RWPE2 (cell line): ENCODE data around the gene OSBPL3.

Source experiments
- ATAC-seq: fragments of 200-7000 bp; cut with Tn5 transposase; 3 replicates; pipeline ENCODE4 v1.9.1; 2021; ENCODE audit warnings: low read depth
- DNase-seq: peaks from one replicate; pipeline ENCODE4 v3.0.0-alpha.2; 2020; ENCODE audit warnings: low spot score
- H3K27ac ChIP-seq: fragments of 450-650 bp; 2 replicates; pipeline ENCODE4 v1.5.1; 2017; ENCODE audit warnings: mild to moderate bottlenecking; ENCODE audit not compliant: poor library complexity, severe bottlenecking
- H3K27me3 ChIP-seq: fragments of 250-450 bp; sonication (Bioruptor Pico); 2 replicates; pipeline ENCODE4 v1.5.1; 2021; ENCODE audit warnings: mild to moderate bottlenecking, moderate library complexity; ENCODE audit not compliant: insufficient read depth, poor library complexity, severe bottlenecking
- H3K36me3 ChIP-seq: fragments of 250-450 bp; sonication (Bioruptor Pico); 2 replicates; pipeline ENCODE4 v1.5.1; 2020; ENCODE audit warnings: low read depth, mild to moderate bottlenecking, moderate library complexity
- H3K4me1 ChIP-seq: fragments of 250-450 bp; sonication (Bioruptor Pico); 2 replicates; pipeline ENCODE4 v1.5.1; 2021; ENCODE audit warnings: mild to moderate bottlenecking, moderate library complexity; ENCODE audit not compliant: insufficient read depth, poor library complexity, severe bottlenecking
- H3K4me3 ChIP-seq: fragments of 250-450 bp; sonication (Bioruptor Pico); 2 replicates; pipeline ENCODE4 v1.5.1; 2021; ENCODE audit warnings: mild to moderate bottlenecking, moderate library complexity; ENCODE audit not compliant: severe bottlenecking
- H3K9me3 ChIP-seq: fragments of 250-450 bp; sonication (Bioruptor Pico); 2 replicates; pipeline ENCODE4 v1.5.1; 2021; ENCODE audit warnings: mild to moderate bottlenecking, moderate library complexity; ENCODE audit not compliant: severe bottlenecking
- TF ChIP-seq, protein P1 (sequence below): fragments of 450-650 bp; IDR thresholded peaks from one replicate; pipeline ENCODE4 v1.5.1; 2017; ENCODE audit warnings: mild to moderate bottlenecking, moderate library complexity; ENCODE audit not compliant: poor library complexity, severe bottlenecking

Gene OSBPL3

DNA sequence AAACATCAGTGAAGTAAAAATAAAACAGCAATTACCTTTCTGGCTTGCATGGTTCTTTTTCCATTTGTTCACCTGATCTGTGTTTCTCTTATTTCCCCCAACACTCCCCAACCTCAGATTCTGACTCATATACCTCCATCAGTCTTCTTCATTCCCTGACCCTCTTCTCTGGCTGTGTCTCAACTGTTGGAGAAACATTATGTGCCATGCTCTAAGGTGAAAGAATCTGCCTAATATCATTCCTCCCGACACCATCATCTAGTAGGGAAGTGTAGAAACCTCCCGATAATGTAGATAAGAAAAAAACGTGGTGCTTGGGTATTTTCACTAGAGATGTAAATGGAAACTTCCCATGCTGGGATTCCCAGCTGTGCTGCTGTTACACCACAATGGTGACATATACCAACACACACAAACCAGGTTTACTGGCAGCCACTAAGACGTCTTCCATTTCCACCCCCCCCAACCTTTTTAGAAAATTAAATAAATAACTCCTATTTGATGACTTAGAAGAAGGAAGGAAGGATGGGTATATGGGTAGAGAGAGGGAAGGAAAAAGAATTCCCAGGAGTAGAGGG lies 63.4 kb downstream of the OSBPL3 start:
- H3K4me3 ChIP-seq: no peak overlapping the region
- H3K27me3 ChIP-seq: no peaks in the 10 kb centered on the region
- H3K9me3 ChIP-seq: no peaks in the 10 kb centered on the region
- DNase-seq: no peak
- TF ChIP-seq, protein P1, sequence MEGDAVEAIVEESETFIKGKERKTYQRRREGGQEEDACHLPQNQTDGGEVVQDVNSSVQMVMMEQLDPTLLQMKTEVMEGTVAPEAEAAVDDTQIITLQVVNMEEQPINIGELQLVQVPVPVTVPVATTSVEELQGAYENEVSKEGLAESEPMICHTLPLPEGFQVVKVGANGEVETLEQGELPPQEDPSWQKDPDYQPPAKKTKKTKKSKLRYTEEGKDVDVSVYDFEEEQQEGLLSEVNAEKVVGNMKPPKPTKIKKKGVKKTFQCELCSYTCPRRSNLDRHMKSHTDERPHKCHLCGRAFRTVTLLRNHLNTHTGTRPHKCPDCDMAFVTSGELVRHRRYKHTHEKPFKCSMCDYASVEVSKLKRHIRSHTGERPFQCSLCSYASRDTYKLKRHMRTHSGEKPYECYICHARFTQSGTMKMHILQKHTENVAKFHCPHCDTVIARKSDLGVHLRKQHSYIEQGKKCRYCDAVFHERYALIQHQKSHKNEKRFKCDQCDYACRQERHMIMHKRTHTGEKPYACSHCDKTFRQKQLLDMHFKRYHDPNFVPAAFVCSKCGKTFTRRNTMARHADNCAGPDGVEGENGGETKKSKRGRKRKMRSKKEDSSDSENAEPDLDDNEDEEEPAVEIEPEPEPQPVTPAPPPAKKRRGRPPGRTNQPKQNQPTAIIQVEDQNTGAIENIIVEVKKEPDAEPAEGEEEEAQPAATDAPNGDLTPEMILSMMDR: no peak
- H3K27ac ChIP-seq: no peak overlapping the region
- H3K4me1 ChIP-seq: peaks cover 19% of the 10 kb centered on the region
- H3K36me3 ChIP-seq: no peaks in the 10 kb centered on the region
- ATAC-seq: no peak

DNA sequence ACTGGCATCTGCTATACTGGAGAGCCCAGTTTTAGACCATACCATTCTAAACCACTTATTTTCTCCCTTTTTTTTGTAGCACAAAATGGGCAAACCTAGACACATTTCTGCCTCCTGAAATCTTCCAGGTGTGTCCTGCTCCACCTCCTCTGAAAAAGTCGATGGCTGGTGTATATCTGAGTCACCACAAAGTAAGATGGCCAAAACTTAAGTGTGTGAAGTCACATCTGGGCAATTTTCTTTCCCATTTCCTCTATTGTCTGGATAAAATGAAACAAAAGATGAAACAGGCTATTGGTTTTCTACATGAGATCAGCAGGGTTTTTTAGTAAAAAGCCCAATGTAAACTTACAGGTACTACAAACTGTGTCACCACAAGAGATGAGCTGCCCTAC lies 65.5 kb downstream of the OSBPL3 start:
- no peak for DNase-seq
- TF ChIP-seq, protein P1: no peak
- H3K9me3 ChIP-seq: no peaks in the 10 kb centered on the region

DNA sequence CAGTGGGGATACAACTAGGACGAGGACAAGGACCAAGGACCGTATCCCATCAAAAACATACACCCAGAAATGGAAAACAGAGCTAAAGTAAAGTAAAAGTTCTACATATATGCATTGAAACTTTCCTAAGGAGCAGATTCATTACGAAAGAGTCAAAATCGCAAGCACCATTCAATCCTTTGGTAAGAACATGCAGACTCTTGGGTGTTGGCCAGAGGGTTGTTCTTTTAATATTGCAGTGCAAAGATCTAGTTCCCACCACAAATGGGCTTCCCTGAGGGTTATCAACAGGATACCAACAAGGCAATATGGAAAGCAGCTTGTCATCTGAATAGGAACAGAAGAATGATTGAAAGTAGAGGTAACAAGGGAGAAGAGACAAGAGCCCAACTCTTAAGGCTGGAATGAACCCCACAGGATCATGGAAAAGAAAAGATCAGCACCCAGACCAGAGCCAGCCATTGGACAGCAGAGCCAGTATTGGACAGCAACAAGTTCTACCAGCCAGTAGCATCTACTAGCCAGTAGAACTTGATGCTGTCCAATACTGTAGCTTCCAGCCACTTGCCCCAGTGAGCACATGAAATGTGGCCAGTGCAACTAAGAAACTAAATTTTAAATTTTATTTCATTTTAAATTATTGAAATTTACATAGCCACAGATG lies 66.0 kb downstream of the OSBPL3 start:
- no peaks in the 10 kb centered on the region for H3K36me3 ChIP-seq
- no peak overlapping the region for H3K4me3 ChIP-seq
- TF ChIP-seq, protein P1: no peak
- ATAC-seq: no peak
- H3K27me3 ChIP-seq: no peaks in the 10 kb centered on the region
- no peak for DNase-seq
- H3K9me3 ChIP-seq: no peaks in the 10 kb centered on the region
- peaks cover 5% of the 10 kb centered on the region for H3K4me1 ChIP-seq
- H3K27ac ChIP-seq: peak overlapping the region; percentile 5

More for the DNA sequence above, 65.5 kb downstream of the OSBPL3 start:
- no peak overlapping the region for H3K4me3 ChIP-seq
- 0 out of 3 replicates have a peak, but pooled peaks have one; percentile 33 for ATAC-seq
- H3K27me3 ChIP-seq: no peaks in the 10 kb centered on the region
- H3K36me3 ChIP-seq: no peaks in the 10 kb centered on the region
- H3K4me1 ChIP-seq: no peaks in the 10 kb centered on the region
- H3K27ac ChIP-seq: peak overlapping the region; percentile 5

DNA sequence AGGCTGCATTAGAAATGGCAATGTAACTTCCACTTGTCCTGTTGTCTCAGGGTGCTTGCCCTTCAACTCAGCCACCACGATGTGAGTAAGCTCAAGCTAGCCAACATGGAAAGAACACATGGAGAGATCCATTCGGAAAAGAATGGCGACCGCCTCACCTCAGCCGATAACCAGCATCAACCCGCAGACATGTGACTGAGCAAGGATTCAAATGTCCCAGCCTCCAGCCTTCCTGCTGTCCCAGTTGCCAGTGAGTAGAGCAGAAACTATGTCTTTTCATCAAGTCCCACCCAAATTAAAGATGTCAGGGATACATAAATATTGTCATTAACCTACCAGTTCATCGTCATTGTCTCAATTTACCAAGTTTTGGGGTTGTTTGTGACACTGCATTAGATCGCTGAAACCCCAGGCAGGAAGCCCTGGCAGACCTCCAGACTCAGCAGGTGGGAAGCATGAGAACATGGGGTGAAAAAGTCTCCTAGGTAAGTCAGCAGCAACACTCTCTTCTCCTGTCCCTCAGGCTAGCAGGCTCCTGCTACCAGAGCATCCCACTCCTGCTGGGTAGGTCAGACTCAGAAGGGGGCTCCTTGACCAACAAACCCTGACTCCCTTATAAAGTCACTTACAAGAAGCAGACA lies 67.0 kb downstream of the OSBPL3 start:
- ATAC-seq (no peak), DNase-seq (no peak)
- H3K36me3 ChIP-seq: no peaks in the 10 kb centered on the region
- H3K27ac ChIP-seq: no peak overlapping the region
- TF ChIP-seq, protein P1: no peak
- peaks cover 14% of the 10 kb centered on the region for H3K4me1 ChIP-seq
- H3K4me3 ChIP-seq: no peak overlapping the region
- no peaks in the 10 kb centered on the region for H3K9me3 ChIP-seq
- no peaks in the 10 kb centered on the region for H3K27me3 ChIP-seq
